ENCODE data around the gene IFFO2.

Gene IFFO2

DNA sequence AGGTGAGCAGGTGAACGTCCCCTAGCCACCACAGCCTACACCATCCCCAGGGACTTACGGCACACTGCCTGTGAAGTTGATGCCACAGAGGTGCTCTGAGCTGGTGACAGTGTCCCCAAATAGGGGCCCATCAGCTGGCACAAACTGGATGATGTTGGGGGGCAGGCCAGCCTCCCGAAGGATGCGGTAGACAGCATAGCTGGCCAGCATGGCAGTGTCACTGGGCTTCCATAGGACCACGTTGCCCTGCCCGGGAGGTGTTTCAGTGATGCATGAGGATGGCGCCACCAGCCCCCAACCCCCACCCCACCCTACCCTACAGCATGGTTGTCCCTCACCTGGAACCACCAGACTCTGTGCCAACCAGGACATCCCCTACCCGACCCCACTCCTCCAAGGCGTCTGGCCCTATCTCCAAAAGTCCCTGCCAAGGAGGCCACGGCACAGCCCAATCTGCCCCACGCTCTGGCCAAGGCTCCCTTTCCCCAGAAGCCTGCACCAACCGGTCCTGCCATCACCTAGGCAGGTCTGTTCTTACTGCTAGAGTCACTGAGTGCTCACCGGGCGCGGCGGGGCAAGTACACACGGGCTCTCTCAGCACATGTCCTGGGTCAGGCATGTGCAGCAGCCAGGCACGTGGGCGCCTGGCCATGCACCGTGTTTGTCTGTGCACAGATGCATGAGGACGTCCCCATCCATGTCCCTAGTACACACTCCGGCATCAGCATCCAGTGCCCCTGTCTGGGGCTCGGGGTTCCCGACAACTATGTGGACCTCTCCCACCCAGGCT lies 74.6 kb downstream of the IFFO2 start:
- TF ChIP-seq, protein P1, sequence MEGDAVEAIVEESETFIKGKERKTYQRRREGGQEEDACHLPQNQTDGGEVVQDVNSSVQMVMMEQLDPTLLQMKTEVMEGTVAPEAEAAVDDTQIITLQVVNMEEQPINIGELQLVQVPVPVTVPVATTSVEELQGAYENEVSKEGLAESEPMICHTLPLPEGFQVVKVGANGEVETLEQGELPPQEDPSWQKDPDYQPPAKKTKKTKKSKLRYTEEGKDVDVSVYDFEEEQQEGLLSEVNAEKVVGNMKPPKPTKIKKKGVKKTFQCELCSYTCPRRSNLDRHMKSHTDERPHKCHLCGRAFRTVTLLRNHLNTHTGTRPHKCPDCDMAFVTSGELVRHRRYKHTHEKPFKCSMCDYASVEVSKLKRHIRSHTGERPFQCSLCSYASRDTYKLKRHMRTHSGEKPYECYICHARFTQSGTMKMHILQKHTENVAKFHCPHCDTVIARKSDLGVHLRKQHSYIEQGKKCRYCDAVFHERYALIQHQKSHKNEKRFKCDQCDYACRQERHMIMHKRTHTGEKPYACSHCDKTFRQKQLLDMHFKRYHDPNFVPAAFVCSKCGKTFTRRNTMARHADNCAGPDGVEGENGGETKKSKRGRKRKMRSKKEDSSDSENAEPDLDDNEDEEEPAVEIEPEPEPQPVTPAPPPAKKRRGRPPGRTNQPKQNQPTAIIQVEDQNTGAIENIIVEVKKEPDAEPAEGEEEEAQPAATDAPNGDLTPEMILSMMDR (IDR thresholded peaks at IDR 0.05): no peak

DNA sequence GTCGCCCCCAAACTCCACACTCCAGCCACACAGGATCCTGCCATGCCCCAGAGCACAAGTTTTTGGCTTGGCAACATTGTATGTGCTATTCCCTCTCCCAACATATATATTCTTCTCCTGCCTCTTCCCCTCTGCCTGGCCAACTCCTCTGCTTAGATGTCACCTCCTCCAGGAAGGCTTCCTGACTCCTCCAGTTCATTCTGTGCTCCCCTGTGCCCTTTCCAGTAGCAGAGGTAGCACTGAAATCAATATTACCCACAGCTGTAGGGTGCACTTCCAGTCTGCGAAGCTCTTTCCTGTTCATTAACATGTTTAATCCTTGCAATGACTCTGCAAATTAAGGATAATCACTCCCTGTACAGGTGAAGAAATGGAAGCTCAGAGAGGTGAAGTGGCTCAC lies 75.3 kb downstream of the IFFO2 start:
- TF ChIP-seq, protein P1 (IDR thresholded peaks at IDR 0.05): no peak

DNA sequence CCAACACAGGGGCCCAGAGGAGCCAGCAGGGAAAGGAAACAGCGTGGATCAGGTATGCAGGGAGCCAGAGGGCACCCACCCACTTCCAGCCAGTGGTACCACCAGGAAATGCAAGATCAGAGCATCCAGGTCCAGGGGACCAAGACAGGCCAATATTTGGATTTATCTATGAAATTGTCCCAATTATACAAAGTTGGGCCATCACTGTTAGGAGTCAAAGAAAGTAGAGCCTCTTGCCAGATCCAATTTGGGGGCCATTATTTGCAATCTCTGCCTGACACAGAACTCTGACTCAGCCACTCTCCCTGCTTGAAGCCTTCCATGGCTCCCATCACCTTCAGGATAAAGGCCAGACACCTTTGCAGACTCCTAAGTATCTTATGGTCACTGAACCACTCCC lies 75.9 kb downstream of the IFFO2 start:
- TF ChIP-seq, protein P1 (IDR thresholded peaks at IDR 0.05): no peak

DNA sequence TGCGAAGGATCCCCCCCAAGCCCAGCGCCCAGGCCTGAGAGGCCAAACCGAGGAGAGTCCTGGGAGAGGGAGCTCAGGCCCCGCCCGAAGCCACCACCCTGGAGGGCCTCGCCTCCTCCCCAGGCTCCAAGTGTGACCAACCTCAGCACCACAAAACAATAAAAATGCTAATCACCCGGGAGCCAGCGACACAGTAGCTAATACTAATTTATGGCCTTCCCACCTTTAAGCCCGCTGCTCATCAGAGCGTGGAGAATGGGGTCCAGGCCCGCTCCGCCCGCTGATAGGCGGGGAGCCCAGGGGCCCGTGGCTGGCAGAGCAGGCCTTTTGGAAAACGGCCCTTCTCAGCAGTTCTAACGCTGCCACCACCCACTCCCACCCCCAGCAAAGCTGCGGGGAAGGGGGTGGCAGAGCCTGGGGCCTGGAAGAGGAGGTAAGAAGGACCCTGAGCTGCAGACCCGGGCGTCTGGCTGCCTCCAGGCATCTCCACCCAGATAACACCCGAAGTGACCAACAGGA lies 76.6 kb downstream of the IFFO2 start:
- TF ChIP-seq, protein P1 (IDR thresholded peaks at IDR 0.05): no peak

DNA sequence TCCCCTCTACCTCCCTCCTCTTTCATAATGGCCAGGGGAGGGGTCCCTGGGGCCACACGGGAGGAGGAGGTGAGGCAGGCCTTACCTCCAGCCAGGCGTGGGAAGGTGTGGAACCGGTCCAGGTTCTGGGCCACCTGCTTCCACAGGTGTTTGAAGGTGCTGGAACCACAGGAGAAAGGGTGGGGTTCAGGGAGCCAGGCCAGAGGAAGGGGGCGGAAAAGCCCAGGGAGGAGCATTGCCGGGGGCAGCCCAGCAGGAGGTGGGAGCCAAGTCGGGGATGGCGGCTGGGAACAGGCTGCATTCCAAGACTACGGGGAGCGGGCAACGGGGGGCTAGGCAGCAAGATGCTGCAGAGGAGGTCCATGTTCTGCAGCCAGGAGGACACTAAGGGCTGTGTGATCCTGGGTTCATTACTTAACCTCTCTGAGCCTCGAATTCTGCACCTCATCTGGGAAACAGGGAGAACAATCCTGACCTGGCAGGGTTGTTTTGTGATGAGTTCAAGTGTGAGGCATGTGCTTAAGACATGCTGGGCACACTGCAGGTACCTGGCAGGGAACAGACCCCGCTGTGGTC lies 77.2 kb downstream of the IFFO2 start:
- TF ChIP-seq, protein P1 (IDR thresholded peaks at IDR 0.05): no peak

DNA sequence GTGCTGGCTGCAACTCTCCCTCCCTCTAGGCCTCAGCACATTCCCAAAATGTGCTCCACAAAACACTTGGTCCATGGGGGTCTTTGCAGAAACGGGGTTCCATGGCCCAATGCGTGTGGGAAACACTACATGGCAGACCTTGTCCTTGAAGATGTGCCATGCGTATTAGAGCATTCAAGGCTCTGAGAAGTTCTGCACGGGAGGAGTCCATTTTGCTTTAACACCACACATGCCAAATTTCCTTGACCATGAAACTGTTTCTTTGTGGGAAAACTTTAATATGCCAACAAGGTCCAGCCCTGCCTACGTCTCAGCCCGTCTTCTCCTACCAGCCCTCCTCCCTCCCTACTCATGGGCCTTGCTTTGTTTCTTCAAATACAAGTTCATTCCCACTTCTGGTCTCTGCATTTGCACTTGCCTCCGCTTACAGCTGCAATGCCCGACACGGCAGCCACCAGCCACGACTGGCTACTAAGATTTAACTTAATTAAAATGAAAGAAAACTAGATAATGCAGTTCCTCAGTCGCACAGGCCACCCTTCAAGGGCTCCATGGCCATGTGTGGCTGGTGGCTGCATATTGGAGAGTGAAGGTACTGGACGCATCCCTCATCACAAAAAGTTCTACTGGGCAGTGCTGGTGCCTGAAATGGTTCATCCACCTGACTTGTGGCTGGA lies 77.8 kb downstream of the IFFO2 start:
- TF ChIP-seq, protein P1 (IDR thresholded peaks at IDR 0.05): no peak

DNA sequence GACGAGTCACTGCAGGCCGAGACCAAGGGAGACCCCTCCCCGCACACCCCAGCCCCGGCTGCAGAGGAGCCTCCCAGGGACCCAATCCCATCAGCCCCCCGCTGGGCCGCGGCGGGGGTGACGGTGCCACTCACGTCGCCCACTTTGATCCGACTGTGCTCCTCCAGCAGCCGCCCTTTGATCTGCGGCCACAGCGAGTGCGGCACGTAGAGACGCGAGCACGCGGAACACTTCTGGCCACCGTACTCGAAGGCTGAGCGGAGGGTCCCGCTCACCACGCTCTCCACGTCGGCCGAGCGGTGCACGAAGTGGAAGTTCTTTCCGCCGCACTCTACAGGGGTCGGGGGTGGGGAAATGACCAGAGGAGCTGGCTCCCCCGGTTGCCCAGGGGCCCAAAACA lies 79.2 kb downstream of the IFFO2 start:
- TF ChIP-seq, protein P1 (IDR thresholded peaks at IDR 0.05): no peak

Measured in LNCAP (cell line).